Loucy (cell line): Measurements from ENCODE around the gene RNF145.

Source experiments
- CTCF ChIP-seq: fragments of 200-600 bp; sonication (generic); conservative IDR thresholded peaks from 2 replicates; pipeline ENCODE4 v1.5.1; 2014; ENCODE audit warnings: mild to moderate bottlenecking, antibody characterized with exemption, low read length
- EZH2phosphoT487 ChIP-seq: fragments of 200-600 bp; IDR thresholded peaks from 2 replicates; pipeline ENCODE4 v1.6.1; 2018; ENCODE audit warnings: antibody characterized with exemption, mild to moderate bottlenecking, moderate library complexity, borderline replicate concordance

GRCh38 chr5:159244163-159244562, 34.8 kb upstream of the RNF145 start:
- no peak for TF ChIP-seq CTCF
- no peak for TF ChIP-seq EZH2phosphoT487
